Lower lobe of right lung (tissue), 2 donors: ENCODE data around the gene PPDPF. TPM values are rescaled to one million over a fixed set of nuclear protein-coding genes. Genes with fewer than 3 reads are reported as not detected.
A peak's percentile ranks its signal among the peaks of the same experiment; 100 is the strongest.

Experiments
- ATAC-seq, 2 donors: fragments of 200-7000 bp; cut with Tn5 transposase; one replicate each; pipeline ENCODE4 v1.9.1; 2020 to 2022; ENCODE audit warnings: mild to moderate bottlenecking in 2 of 2, moderate library complexity in 2 of 2
- DNase-seq: peaks from one replicate; pipeline ENCODE4 v3.0.0-alpha.2; 2020
- H3K27ac ChIP-seq: fragments of 200-600 bp; one replicate; pipeline ENCODE4 v1.8.0; 2022
- H3K27me3 ChIP-seq: fragments of 200-600 bp; one replicate; pipeline ENCODE4 v1.8.0; 2022; ENCODE audit warnings: low read depth
- H3K36me3 ChIP-seq: fragments of 200-600 bp; one replicate; pipeline ENCODE4 v1.8.0; 2022; ENCODE audit warnings: mild to moderate bottlenecking
- H3K4me1 ChIP-seq: fragments of 200-600 bp; one replicate; pipeline ENCODE4 v1.8.0; 2022
- H3K4me3 ChIP-seq: fragments of 200-600 bp; one replicate; pipeline ENCODE4 v1.8.0; 2022; ENCODE audit warnings: mild to moderate bottlenecking
- H3K9me3 ChIP-seq: fragments of 200-600 bp; one replicate; pipeline ENCODE4 v1.8.0; 2022
- CTCF ChIP-seq: fragments of 200-600 bp; IDR thresholded peaks from one replicate; pipeline ENCODE4 v1.8.0; 2022; ENCODE audit warnings: antibody characterized with exemption, mild to moderate bottlenecking
- intact Hi-C: fragments of 100-400 bp; cut with DNase I; formaldehyde crosslinking; loops from one replicate; pipeline ENCODE4 v1.11.0; 2022
- total RNA-seq: library from RNA; stranded (reverse); fragmentation: NEBNext Ultra II Directional; extraction: Animal tissue kit (Norgen Biotek cat#: 25700); gene quantifications from one replicate; pipeline ENCODE4 v1.2.1, GENCODE V29; 2021
- donor health status: DM: no; HTN: yes; CAD: no; lungs with severe emphysema.

The PPDPF gene
- total RNA-seq, 1 donor from 2014 or later = 305 TPM

- Histone ChIP-seq H3K4me1 (peaks cover 21% of the 10 kb centered on the region), H3K4me3 (no peak overlapping the region), H3K27me3 (no peaks in the 10 kb centered on the region), H3K36me3 (peaks cover 19% of the 10 kb centered on the region), H3K27ac (no peak overlapping the region), H3K9me3 (no peaks in the 10 kb centered on the region)
- intact Hi-C loops = no loop called here
- no peak for TF ChIP-seq CTCF
- DNase-seq = no peak
- ATAC-seq = no peak
Measured at GRCh38 chr20:63525971-63526370, 5.4 kb downstream of the PPDPF start.

GRCh38 chr20:63527184-63527583 lies 6.6 kb downstream of the PPDPF start:
- DNase-seq (no peak), ATAC-seq (no peak)
- intact Hi-C loops = no loop called here
- H3K4me3 ChIP-seq = no peak overlapping the region
- no peaks in the 10 kb centered on the region for H3K27me3 ChIP-seq
- peaks cover 10% of the 10 kb centered on the region for H3K4me1 ChIP-seq
- no peak overlapping the region for H3K27ac ChIP-seq
- no peaks in the 10 kb centered on the region for H3K9me3 ChIP-seq
- H3K36me3 ChIP-seq = peaks cover 16% of the 10 kb centered on the region
- no peak for TF ChIP-seq CTCF

GRCh38 chr20:63529180-63529860 lies 8.8 kb downstream of the PPDPF start:
- no peak for TF ChIP-seq CTCF
- ATAC-seq = peak in 1 of 2 donors; percentile 2

GRCh38 chr20:63529861-63530787 lies 9.6 kb downstream of the PPDPF start:
- H3K27me3 ChIP-seq = peaks cover 4% of the 10 kb centered on the region
- no peak overlapping the region for H3K27ac ChIP-seq
- no peaks in the 10 kb centered on the region for H3K9me3 ChIP-seq
- H3K4me3 ChIP-seq = no peak overlapping the region
- peak in 1 of 2 donors; percentile 4 for ATAC-seq
- intact Hi-C loops = no loop called here
- no peak for DNase-seq
- no peak for TF ChIP-seq CTCF
- no peaks in the 10 kb centered on the region for H3K36me3 ChIP-seq
- H3K4me1 ChIP-seq = peaks cover 14% of the 10 kb centered on the region

More at GRCh38 chr20:63529180-63529860, 8.8 kb downstream of the PPDPF start:
- H3K36me3 ChIP-seq = no peaks in the 10 kb centered on the region
- H3K27me3 ChIP-seq = no peaks in the 10 kb centered on the region
- H3K4me3 ChIP-seq = no peak overlapping the region
- peaks cover 8% of the 10 kb centered on the region for H3K4me1 ChIP-seq
- H3K27ac ChIP-seq = no peak overlapping the region
- intact Hi-C loops = no loop called here
- no peak for DNase-seq
- no peaks in the 10 kb centered on the region for H3K9me3 ChIP-seq

- H3K4me3 ChIP-seq = no peak overlapping the region
- no peaks in the 10 kb centered on the region for H3K9me3 ChIP-seq
- no peak for DNase-seq
- H3K4me1 ChIP-seq = peaks cover 15% of the 10 kb centered on the region
- no peak for ATAC-seq
- H3K27ac ChIP-seq = no peak overlapping the region
- H3K27me3 ChIP-seq = peaks cover 6% of the 10 kb centered on the region
- H3K36me3 ChIP-seq = no peaks in the 10 kb centered on the region
- intact Hi-C loops = no loop called here
- no peak for TF ChIP-seq CTCF
Measured at GRCh38 chr20:63530788-63531160, 10.2 kb downstream of the PPDPF start.
